Measurements from ENCODE around the gene HAGHL. TPM values are rescaled to one million over a fixed set of nuclear protein-coding genes. Genes with fewer than 3 reads are reported as not detected.

The HAGHL gene
- total and polyA plus RNA-seq, 12 donors, result 0.35 to 63.5 (median 6.0) TPM; not detected in 1

- intact Hi-C loops (cut with DNase I), result no loop called here
- Histone ChIP-seq H3K36me3 (replicated peaks in 1 of 2) (no peaks in the 10 kb centered on the region), H3K4me1 (replicated peaks in 1 of 2) (no peaks in the 10 kb centered on the region), H3K9me3 (replicated peaks in 1 of 3) (no peaks in the 10 kb centered on the region), H3K27me3 (no peaks in the 10 kb centered on the region), H3K4me3 (no peak overlapping the region), H3K27ac (no peak overlapping the region)
- no peak for TF ChIP-seq CTCF (IDR thresholded peaks at IDR 0.05)
- DNase-seq, result no peak
- WGBS, 4 donors, result 63 to 72% (median 67%) methylated on average over 9 to 39 of the region's 48 CpGs
These were observed 40.1 kb downstream of the HAGHL start for GRCh38 chr16:766820-767640.

GRCh38 chr16:767743-768235 lies 40.9 kb downstream of the HAGHL start:
- H3K4me3 ChIP-seq, result no peak overlapping the region
- WGBS, 4 donors, result 20 to 60% (median 52%) methylated on average over 1 to 23 of the region's 38 CpGs
- no peak for TF ChIP-seq CTCF (IDR thresholded peaks at IDR 0.05)
- TF ChIP-seq POLR2A (IDR thresholded peaks at IDR 0.05), result no peak
- no peak for DNase-seq
- intact Hi-C loops (cut with DNase I), result no loop called here
- no peaks in the 10 kb centered on the region for H3K9me3 ChIP-seq (replicated peaks in 1 of 3)
- H3K36me3 ChIP-seq (replicated peaks in 1 of 2), result no peaks in the 10 kb centered on the region
- H3K27me3 ChIP-seq, result no peaks in the 10 kb centered on the region
- no peak overlapping the region for H3K27ac ChIP-seq
- H3K4me1 ChIP-seq (replicated peaks in 1 of 2), result no peaks in the 10 kb centered on the region

GRCh38 chr16:768428-768827 lies 41.5 kb downstream of the HAGHL start:
- no peaks in the 10 kb centered on the region for H3K27me3 ChIP-seq
- 55 to 86% (median 83%) methylated on average over 9 to 21 of the region's 21 CpGs for WGBS, 4 donors

More at GRCh38 chr16:768428-768827, 41.5 kb downstream of the HAGHL start:
- TF ChIP-seq CTCF (IDR thresholded peaks at IDR 0.05) (no peak), POLR2A (IDR thresholded peaks at IDR 0.05) (no peak)
- DNase-seq, result no peak
- Histone ChIP-seq H3K9me3 (replicated peaks in 1 of 3) (no peaks in the 10 kb centered on the region), H3K4me3 (no peak overlapping the region), H3K27ac (no peak overlapping the region), H3K4me1 (replicated peaks in 1 of 2) (no peaks in the 10 kb centered on the region), H3K36me3 (replicated peaks in 1 of 2) (no peaks in the 10 kb centered on the region)
- intact Hi-C loops (cut with DNase I), result no loop called here

All from adrenal gland (tissue), 12 donors.